H1 (cell line): Measurements from ENCODE around the gene GAS7. TPM values are rescaled to one million over a fixed set of nuclear protein-coding genes. Genes with fewer than 3 reads are reported as not detected.

Experiments
- GABPA ChIP-seq: IDR thresholded peaks from 2 replicates; pipeline ENCODE4 v1.6.1; 2011; ENCODE audit warnings: mild to moderate bottlenecking, low read length, moderate library complexity, borderline replicate concordance; ENCODE audit not compliant: insufficient read depth
- JUND ChIP-seq: IDR thresholded peaks from 2 replicates; pipeline ENCODE4 v1.6.1; 2011; ENCODE audit warnings: mild to moderate bottlenecking, improper control_type of control experiment, low read length
- MAFK ChIP-seq: IDR thresholded peaks from 2 replicates; pipeline ENCODE4 v1.6.1; 2012; ENCODE audit warnings: low read depth, mild to moderate bottlenecking, improper control_type of control experiment, low read length
- SUZ12 ChIP-seq: fragments of 200-600 bp; sonication (generic); IDR thresholded peaks from 2 replicates; pipeline ENCODE4 v1.6.1; 2012; ENCODE audit warnings: mild to moderate bottlenecking, inconsistent platforms, low read length, moderate library complexity, mixed read lengths
- TEAD4 ChIP-seq: IDR thresholded peaks from 2 replicates; pipeline ENCODE4 v1.6.1; 2012; ENCODE audit warnings: low read depth, low read length, inconsistent platforms, mixed read lengths
- polyA plus RNA-seq, 7 experiments: library from polyadenylated mRNA; depleted of rRNA in 3 of 7; stranded (reverse) in 5 of 7; unstranded in 2 of 7; fragments of >200 nt in 5 of 7; fragments of 200-250 nt in 2 of 7; gene quantifications; 1 replicate in 5 of 7; 2 replicates in 1 of 7; 4 replicates in 1 of 7; pipeline versions ENCODE4 v1.2.1 to v1.2.3, GENCODE V29; 2011 to 2013; ENCODE audit warnings: missing spikeins in 2 of 7, mixed read lengths in 2 of 7
- total RNA-seq: library from RNA; stranded (reverse); fragmentation: NEBNext Ultra II Directional; extraction: Animal tissue kit (Norgen Biotek cat#: 25700); gene quantifications from 2 replicates; pipeline ENCODE4 v1.2.1, GENCODE V29; 2021
- TF ChIP-seq, protein P1 (sequence below): fragments of 300-600 bp; sonication (generic); IDR thresholded peaks from 2 replicates; pipeline ENCODE4 v1.7.1; 2012; ENCODE audit warnings: low read length, moderate library complexity, mild to moderate bottlenecking, inconsistent platforms; ENCODE audit not compliant: insufficient replicate concordance
- TF ChIP-seq, protein P2 (sequence below), 3 experiments: IDR thresholded peaks; 1 replicate in 2 of 3; 2 replicates in 1 of 3; pipeline versions ENCODE4 v1.5.1 to v1.6.1; 2011; ENCODE audit warnings: low read length in 3 of 3, mild to moderate bottlenecking in 3 of 3, inconsistent platforms in 2 of 3, low read depth in 1 of 3, moderate library complexity in 1 of 3; ENCODE audit not compliant: insufficient read depth in 1 of 3; ENCODE audit errors: control extremely low read depth in 1 of 3

Gene GAS7
- total and polyA plus RNA-seq, 2 of the 8 experiments (the other 6 are each of a cell fraction or from before 2014, with no cell fraction given): 5.0 to 14.5 TPM

DNA sequence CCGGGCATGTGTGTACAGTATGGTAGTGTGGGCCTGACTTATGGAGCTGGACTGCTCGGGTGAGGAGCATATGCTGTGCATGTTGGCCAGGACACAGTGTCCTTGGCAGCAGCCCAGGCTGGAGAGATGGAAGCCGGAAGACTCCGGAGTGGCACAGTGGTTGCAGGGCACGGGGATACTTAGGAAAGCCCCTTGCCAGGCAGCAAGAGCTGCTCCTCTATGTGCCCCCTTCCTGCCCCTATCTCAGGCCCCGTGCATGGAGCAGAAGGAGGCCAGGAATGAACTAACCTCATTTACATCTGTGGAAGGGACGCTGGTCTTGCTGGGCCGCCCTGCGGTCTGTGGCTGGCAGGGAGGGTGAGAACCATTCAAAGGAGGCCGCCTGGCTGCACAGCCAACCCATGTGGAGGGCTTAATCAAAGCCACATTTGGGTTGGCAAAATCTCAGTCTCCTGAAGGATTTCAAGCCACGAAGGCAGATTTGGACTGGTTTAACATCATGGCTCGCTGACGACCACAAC, 261.1 kb downstream of the GAS7 start (continued):
- TF ChIP-seq, protein P1, sequence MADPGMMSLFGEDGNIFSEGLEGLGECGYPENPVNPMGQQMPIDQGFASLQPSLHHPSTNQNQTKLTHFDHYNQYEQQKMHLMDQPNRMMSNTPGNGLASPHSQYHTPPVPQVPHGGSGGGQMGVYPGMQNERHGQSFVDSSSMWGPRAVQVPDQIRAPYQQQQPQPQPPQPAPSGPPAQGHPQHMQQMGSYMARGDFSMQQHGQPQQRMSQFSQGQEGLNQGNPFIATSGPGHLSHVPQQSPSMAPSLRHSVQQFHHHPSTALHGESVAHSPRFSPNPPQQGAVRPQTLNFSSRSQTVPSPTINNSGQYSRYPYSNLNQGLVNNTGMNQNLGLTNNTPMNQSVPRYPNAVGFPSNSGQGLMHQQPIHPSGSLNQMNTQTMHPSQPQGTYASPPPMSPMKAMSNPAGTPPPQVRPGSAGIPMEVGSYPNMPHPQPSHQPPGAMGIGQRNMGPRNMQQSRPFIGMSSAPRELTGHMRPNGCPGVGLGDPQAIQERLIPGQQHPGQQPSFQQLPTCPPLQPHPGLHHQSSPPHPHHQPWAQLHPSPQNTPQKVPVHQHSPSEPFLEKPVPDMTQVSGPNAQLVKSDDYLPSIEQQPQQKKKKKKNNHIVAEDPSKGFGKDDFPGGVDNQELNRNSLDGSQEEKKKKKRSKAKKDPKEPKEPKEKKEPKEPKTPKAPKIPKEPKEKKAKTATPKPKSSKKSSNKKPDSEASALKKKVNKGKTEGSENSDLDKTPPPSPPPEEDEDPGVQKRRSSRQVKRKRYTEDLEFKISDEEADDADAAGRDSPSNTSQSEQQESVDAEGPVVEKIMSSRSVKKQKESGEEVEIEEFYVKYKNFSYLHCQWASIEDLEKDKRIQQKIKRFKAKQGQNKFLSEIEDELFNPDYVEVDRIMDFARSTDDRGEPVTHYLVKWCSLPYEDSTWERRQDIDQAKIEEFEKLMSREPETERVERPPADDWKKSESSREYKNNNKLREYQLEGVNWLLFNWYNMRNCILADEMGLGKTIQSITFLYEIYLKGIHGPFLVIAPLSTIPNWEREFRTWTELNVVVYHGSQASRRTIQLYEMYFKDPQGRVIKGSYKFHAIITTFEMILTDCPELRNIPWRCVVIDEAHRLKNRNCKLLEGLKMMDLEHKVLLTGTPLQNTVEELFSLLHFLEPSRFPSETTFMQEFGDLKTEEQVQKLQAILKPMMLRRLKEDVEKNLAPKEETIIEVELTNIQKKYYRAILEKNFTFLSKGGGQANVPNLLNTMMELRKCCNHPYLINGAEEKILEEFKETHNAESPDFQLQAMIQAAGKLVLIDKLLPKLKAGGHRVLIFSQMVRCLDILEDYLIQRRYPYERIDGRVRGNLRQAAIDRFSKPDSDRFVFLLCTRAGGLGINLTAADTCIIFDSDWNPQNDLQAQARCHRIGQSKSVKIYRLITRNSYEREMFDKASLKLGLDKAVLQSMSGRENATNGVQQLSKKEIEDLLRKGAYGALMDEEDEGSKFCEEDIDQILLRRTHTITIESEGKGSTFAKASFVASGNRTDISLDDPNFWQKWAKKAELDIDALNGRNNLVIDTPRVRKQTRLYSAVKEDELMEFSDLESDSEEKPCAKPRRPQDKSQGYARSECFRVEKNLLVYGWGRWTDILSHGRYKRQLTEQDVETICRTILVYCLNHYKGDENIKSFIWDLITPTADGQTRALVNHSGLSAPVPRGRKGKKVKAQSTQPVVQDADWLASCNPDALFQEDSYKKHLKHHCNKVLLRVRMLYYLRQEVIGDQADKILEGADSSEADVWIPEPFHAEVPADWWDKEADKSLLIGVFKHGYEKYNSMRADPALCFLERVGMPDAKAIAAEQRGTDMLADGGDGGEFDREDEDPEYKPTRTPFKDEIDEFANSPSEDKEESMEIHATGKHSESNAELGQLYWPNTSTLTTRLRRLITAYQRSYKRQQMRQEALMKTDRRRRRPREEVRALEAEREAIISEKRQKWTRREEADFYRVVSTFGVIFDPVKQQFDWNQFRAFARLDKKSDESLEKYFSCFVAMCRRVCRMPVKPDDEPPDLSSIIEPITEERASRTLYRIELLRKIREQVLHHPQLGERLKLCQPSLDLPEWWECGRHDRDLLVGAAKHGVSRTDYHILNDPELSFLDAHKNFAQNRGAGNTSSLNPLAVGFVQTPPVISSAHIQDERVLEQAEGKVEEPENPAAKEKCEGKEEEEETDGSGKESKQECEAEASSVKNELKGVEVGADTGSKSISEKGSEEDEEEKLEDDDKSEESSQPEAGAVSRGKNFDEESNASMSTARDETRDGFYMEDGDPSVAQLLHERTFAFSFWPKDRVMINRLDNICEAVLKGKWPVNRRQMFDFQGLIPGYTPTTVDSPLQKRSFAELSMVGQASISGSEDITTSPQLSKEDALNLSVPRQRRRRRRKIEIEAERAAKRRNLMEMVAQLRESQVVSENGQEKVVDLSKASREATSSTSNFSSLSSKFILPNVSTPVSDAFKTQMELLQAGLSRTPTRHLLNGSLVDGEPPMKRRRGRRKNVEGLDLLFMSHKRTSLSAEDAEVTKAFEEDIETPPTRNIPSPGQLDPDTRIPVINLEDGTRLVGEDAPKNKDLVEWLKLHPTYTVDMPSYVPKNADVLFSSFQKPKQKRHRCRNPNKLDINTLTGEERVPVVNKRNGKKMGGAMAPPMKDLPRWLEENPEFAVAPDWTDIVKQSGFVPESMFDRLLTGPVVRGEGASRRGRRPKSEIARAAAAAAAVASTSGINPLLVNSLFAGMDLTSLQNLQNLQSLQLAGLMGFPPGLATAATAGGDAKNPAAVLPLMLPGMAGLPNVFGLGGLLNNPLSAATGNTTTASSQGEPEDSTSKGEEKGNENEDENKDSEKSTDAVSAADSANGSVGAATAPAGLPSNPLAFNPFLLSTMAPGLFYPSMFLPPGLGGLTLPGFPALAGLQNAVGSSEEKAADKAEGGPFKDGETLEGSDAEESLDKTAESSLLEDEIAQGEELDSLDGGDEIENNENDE: no peak
- TF ChIP-seq, protein P2, sequence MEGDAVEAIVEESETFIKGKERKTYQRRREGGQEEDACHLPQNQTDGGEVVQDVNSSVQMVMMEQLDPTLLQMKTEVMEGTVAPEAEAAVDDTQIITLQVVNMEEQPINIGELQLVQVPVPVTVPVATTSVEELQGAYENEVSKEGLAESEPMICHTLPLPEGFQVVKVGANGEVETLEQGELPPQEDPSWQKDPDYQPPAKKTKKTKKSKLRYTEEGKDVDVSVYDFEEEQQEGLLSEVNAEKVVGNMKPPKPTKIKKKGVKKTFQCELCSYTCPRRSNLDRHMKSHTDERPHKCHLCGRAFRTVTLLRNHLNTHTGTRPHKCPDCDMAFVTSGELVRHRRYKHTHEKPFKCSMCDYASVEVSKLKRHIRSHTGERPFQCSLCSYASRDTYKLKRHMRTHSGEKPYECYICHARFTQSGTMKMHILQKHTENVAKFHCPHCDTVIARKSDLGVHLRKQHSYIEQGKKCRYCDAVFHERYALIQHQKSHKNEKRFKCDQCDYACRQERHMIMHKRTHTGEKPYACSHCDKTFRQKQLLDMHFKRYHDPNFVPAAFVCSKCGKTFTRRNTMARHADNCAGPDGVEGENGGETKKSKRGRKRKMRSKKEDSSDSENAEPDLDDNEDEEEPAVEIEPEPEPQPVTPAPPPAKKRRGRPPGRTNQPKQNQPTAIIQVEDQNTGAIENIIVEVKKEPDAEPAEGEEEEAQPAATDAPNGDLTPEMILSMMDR (IDR thresholded peaks at IDR 0.05; ENCODE audit: control extremely low read depth in 1 of 3, insufficient read depth in 1 of 3, low read depth in 1 of 3, low read length in 3 of 3): no peak
- TF ChIP-seq MAFK: no peak
- TF ChIP-seq GABPA: no peak
- TF ChIP-seq JUND: no peak
- no peak for TF ChIP-seq SUZ12
- TF ChIP-seq TEAD4: no peak
- TF ChIP-seq, all 59 proteins: peak for 0
